Effector memory CD8-positive, alpha-beta T cell (primary cell): ENCODE data around the gene TYW1.
"Not testable (repeated sequence)": the region's sequence is repeated elsewhere in the genome, so short reads cannot be mapped to it uniquely, and the experiment has no call there.

Experiments
- ATAC-seq: fragments of 150-1000 bp; cut with Tn5 transposase; replicated peaks from 2 replicates; pipeline ENCODE4 v1.10.0; 2021; ENCODE audit warnings: mild to moderate bottlenecking, moderate library complexity
- DNase-seq, 3 experiments: peaks; one replicate each; pipeline ENCODE4 v3.0.0; 2021
- H3K27ac Mint-ChIP-seq, 2 donors: one replicate each; pipeline ENCODE4 v1.8.0; 2022; ENCODE audit warnings: mild to moderate bottlenecking in 2 of 2, mixed read lengths in 2 of 2, moderate library complexity in 2 of 2
- H3K27me3 Mint-ChIP-seq, 2 donors: one replicate each; pipeline ENCODE4 v1.8.0; 2022; ENCODE audit warnings: mixed read lengths in 2 of 2
- H3K36me3 Mint-ChIP-seq: one replicate; pipeline ENCODE4 v1.8.0; 2022; ENCODE audit warnings: mild to moderate bottlenecking, moderate library complexity, mixed read lengths; ENCODE audit not compliant: insufficient read depth
- H3K4me1 Mint-ChIP-seq, 2 donors: one replicate each; pipeline ENCODE4 v1.8.0; 2022; ENCODE audit warnings: low read depth in 2 of 2, mixed read lengths in 2 of 2
- H3K4me3 Mint-ChIP-seq, 2 donors: one replicate each; pipeline ENCODE4 v1.8.0; 2022; ENCODE audit warnings: mild to moderate bottlenecking in 2 of 2, mixed read lengths in 2 of 2, moderate library complexity in 2 of 2
- H3K9me3 Mint-ChIP-seq, 2 donors: one replicate each; pipeline ENCODE4 v1.8.0; 2022; ENCODE audit warnings: mixed read lengths in 2 of 2

TYW1 gene

DNA sequence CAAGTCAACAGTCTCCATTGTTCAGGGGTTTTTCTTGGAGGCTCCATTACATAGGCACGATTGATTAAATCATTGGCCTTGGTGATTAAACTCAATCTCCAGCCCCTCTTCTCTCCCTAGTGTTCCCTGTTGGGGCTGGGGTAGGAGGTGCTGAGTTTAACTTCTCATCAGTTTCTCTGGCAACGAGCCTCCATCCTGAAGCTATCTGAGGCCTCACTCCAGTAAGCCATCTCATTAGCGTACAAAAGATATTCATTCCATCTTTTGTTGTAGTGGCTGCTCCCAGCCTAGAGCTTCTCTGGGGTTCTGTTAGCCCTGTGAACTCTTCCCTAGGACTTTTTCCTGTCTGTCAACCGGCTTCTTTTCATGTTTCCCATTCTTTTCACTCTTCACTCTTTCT lies 11.6 kb downstream of the TYW1 start:
- H3K9me3 Mint-ChIP-seq, result no peaks in the 10 kb centered on the region
- H3K27me3 Mint-ChIP-seq, result no peaks in the 10 kb centered on the region
- H3K4me3 Mint-ChIP-seq, result no peak overlapping the region
- ATAC-seq (no peak), DNase-seq (no peak)
- no peak overlapping the region for H3K27ac Mint-ChIP-seq
- peaks cover 63% of the 10 kb centered on the region for H3K36me3 Mint-ChIP-seq
- peaks cover 0 to 4% of the 10 kb centered on the region in 2 donors for H3K4me1 Mint-ChIP-seq

DNA sequence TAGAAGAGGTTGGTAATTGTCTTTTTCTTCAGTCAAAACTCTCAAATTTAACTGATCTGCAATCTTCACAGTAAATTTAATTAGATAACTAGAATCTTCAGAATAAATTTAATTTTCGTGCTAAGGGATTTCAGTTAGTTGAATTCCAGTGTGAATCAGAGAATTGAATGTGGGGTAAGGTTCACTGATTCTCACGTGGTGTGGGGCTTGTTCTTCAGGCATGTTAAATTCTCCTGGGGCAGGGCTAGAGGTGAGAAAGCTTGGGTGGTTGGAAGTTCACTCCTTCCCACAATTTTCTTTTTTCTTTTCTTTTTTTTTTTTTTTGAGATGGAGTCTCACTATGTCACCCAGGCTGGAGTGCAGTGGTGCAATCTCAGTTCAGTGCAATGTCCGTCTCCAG lies 13.0 kb downstream of the TYW1 start:
- H3K9me3 Mint-ChIP-seq, DNase-seq, H3K4me3 Mint-ChIP-seq, H3K4me1 Mint-ChIP-seq, ATAC-seq, H3K27me3 Mint-ChIP-seq, H3K27ac Mint-ChIP-seq: not testable (repeated sequence)
- peaks cover 77% of the 10 kb centered on the region for H3K36me3 Mint-ChIP-seq

DNA sequence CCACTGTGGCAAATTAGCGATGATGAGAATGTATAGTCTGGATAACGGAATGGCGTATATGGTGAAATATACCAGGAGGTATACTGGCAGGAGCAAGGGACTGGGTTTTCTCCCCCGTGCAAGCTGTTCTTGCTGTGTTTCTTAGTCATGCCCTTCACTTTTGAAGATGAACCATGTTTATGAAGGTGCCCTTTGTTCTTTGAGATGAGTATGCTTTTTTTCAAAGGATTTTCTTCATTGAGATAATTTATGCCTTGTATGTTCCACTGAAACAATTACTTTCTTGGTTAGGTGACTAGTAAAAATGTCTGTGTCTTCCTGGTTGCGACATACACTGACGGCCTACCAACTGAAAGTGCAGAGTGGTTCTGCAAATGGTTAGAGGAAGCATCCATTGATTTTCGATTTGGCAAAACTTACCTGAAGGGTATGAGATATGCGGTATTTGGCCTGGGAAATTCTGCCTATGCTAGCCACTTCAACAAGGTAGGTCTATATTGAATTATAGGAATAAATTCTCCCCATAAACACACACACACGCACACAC lies 17.5 kb downstream of the TYW1 start:
- H3K4me3 Mint-ChIP-seq, ATAC-seq, H3K27ac Mint-ChIP-seq, H3K27me3 Mint-ChIP-seq, H3K9me3 Mint-ChIP-seq, DNase-seq, H3K4me1 Mint-ChIP-seq: not testable (repeated sequence)
- peaks cover 95% of the 10 kb centered on the region for H3K36me3 Mint-ChIP-seq

DNA sequence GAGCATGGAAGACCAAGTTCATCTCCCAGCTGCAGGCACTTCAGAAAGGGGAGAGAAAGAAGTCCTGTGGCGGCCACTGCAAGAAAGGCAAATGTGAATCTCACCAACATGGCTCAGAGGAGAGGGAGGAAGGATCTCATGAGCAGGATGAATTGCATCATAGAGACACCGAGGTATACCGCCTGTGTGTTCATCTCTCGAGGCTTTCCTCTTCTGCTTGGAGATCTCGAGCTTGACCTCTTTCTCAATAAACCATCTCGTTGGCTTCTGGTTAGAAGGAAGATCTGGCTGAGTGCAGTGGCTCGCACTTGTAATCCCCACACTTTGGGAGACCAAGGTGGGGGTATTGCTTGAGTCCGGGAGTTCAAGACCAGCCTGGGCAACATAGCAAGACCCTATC lies 21.3 kb downstream of the TYW1 start:
- H3K27ac Mint-ChIP-seq, H3K9me3 Mint-ChIP-seq, H3K4me1 Mint-ChIP-seq, H3K4me3 Mint-ChIP-seq, H3K27me3 Mint-ChIP-seq, ATAC-seq, DNase-seq: not testable (repeated sequence)
- H3K36me3 Mint-ChIP-seq, result peaks cover 95% of the 10 kb centered on the region

DNA sequence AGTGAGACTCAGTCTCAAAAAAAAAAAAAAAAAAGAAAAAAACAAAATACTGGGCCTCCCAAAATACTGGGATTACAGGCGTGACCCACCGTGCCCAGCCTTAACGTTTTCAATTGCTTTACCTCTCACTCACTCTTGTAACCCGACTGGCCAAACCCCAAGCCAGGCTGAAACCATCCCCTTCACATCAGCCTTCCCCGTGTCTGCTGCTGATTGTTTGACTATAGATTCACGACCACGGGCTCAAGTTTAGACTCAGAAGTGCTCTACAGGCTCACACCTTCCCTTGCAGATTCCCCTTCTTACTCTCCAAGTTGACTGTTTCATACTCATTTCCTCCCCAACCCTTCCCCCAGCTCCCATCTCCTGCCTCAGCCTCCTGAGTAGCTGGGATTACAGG lies 22.3 kb downstream of the TYW1 start:
- H3K4me1 Mint-ChIP-seq, result peaks cover 2 to 3% of the 10 kb centered on the region in 2 donors
- no peak overlapping the region for H3K4me3 Mint-ChIP-seq
- DNase-seq (no peak), ATAC-seq (no peak)
- H3K27me3 Mint-ChIP-seq, result no peaks in the 10 kb centered on the region
- peak overlapping the region in 1 of 2 donors; percentile 18 for H3K27ac Mint-ChIP-seq
- H3K36me3 Mint-ChIP-seq, result peaks cover 90% of the 10 kb centered on the region
- H3K9me3 Mint-ChIP-seq, result no peaks in the 10 kb centered on the region

DNA sequence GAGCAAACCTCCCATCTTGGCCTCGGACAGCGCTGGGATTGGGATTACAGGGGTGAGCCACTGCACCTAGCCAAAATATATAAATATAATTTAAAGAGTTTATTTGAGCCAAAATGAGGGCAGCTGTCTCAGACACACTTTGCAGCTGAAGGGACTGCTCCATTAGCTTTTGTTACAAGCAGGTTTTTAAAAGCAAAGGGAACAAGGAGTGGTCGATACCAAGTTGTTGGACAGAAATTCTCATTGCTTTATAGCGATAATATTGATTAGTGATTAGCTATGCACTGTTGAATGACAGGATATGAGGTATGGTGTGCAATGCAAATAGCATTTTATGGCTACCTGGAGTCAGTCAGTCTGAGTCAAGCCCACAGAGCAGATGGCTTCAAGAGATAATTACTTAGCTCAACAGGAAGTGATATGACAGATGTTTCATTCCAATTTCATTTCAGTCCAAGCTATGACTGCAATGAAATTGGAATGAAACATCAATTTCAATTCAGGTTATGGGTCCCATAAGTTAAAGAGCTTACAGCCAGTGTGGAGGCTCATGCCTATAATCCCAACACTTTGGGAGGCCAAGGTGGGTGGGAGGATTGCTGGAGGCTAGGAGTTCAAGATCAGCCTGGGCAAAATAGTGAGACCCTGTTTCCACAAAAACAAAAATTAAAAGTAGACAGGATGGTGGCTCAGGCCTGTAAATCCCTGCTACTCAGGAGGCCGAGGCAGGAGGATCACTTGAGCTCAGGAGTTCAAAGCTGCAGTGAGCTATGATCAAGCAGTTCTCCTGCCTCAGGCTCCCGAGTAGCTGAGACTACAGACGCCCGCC lies 23.1 kb downstream of the TYW1 start:
- peaks cover 2 to 3% of the 10 kb centered on the region in 2 donors for H3K4me1 Mint-ChIP-seq
- peak overlapping the region in 1 of 2 donors; percentile 18 for H3K27ac Mint-ChIP-seq
- H3K27me3 Mint-ChIP-seq, result no peaks in the 10 kb centered on the region
- peaks cover 85% of the 10 kb centered on the region for H3K36me3 Mint-ChIP-seq
- ATAC-seq, result no peak
- no peaks in the 10 kb centered on the region for H3K9me3 Mint-ChIP-seq
- no peak overlapping the region for H3K4me3 Mint-ChIP-seq
- DNase-seq, result no peak

DNA sequence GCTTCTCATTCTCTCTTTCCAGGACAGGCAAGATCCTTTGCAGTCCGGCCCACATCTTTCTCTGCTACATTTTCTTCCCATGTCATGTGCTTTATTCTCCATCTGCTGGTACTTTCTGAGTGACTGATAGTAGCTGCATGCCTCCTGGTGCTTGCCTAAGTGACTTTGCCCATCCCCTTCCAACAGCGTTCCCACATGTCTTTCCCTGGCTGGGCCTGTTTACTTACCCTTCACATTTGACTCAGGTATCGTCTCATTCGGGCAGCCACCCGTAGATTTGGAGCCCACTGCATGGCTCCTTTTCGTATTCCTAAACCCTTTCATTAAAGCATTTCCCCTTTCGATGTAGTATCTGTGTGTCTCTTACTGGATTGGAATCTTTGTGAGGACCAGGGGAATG lies 24.6 kb downstream of the TYW1 start:
- H3K36me3 Mint-ChIP-seq, result peaks cover 79% of the 10 kb centered on the region
- H3K9me3 Mint-ChIP-seq, result no peaks in the 10 kb centered on the region
- DNase-seq (no peak), ATAC-seq (no peak)
- no peak overlapping the region for H3K27ac Mint-ChIP-seq
- no peaks in the 10 kb centered on the region for H3K27me3 Mint-ChIP-seq
- peaks cover 2 to 3% of the 10 kb centered on the region in 2 donors for H3K4me1 Mint-ChIP-seq
- H3K4me3 Mint-ChIP-seq, result no peak overlapping the region

DNA sequence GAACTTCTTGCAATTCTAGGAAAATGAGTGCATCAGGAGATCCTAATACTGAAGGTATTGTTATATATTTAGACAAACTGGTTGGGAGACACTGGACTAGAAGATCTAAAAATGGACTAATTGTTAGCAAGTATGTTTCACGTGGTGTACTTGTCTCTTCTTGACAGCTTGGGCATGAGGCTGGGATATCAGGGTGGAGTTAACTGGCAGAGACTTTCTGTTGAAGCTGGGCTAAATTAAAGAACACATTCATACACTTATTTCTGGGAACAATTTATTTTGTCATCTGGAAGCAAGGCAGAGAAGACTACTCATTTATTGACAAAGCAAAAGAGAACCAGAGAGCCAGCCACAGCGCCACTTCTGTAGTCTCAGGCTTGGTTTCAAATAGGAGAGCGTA lies 25.9 kb downstream of the TYW1 start:
- Mint-ChIP-seq H3K4me1 (peaks cover 2 to 3% of the 10 kb centered on the region in 2 donors), H3K27ac (no peak overlapping the region), H3K9me3 (no peaks in the 10 kb centered on the region), H3K4me3 (no peak overlapping the region), H3K36me3 (peaks cover 79% of the 10 kb centered on the region), H3K27me3 (no peaks in the 10 kb centered on the region)
- ATAC-seq, result no peak
- DNase-seq, result no peak

DNA sequence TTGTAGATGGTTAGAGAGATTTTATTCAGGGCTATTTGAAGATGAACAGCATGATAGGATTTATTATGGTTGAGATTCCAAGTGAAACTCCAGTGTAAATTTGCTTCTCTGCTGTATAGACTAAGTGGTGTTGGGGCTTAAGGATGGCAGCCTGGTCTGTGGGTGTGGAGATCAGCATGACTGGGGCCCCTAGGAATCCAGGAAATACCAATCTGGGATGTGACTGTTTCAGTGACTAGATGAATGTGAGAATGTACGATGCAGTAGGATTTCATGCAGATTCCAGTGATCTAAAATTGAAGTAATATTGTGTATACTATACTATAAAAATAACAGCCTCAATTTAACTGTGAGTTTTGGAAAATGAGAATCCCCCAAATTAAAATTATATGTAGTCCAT lies 28.8 kb downstream of the TYW1 start:
- peak overlapping the region in 1 of 2 donors; percentile 31 for H3K27ac Mint-ChIP-seq
- H3K27me3 Mint-ChIP-seq, H3K4me1 Mint-ChIP-seq, DNase-seq, ATAC-seq, H3K9me3 Mint-ChIP-seq, H3K4me3 Mint-ChIP-seq: not testable (repeated sequence)
- H3K36me3 Mint-ChIP-seq, result peaks cover 68% of the 10 kb centered on the region

DNA sequence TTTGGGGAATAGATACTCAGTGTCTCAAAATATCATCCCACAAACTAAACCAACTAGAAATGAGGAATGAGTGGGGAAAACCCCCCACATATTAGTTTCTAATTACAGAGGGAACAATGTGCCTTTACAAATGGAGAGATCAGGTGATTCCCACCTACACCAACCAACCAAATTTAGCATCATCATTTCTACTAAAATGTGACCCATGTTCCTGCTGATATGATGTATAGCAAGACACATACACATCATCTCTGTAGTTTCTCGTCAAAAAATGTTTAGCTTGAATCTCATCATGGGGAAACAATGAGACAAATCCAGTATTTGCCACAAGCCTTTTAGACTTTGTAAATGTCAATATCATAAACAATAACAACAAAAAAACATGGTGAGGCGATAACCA lies 35.1 kb downstream of the TYW1 start:
- not testable (repeated sequence) for H3K27me3 Mint-ChIP-seq, H3K4me1 Mint-ChIP-seq, H3K4me3 Mint-ChIP-seq, H3K27ac Mint-ChIP-seq, DNase-seq, H3K9me3 Mint-ChIP-seq, ATAC-seq
- peaks cover 57% of the 10 kb centered on the region for H3K36me3 Mint-ChIP-seq

DNA sequence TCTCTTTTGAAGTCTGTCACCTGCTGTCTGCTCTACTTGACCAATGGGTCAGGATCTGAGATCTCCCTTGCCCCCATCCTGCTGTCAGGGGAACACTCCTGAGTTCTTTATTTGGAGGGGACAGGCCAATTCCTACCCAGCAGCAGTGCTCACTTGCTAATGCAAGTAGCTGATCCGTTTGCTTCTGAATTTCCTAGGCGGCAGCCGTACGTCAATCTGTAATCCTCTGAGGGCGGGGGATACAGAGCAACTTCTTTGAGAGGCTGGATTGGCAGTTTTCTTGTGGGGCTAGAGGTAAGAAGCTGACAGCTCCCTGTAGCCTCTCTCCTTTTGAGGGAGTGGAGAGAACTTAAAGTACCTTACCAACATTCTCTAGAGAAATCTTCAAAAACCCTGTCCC lies 36.6 kb downstream of the TYW1 start:
- H3K4me1 Mint-ChIP-seq, result no peaks in the 10 kb centered on the region
- no peaks in the 10 kb centered on the region for H3K9me3 Mint-ChIP-seq
- ATAC-seq (no peak), DNase-seq (no peak)
- peaks cover 45% of the 10 kb centered on the region for H3K36me3 Mint-ChIP-seq
- no peak overlapping the region for H3K27ac Mint-ChIP-seq
- no peaks in the 10 kb centered on the region for H3K27me3 Mint-ChIP-seq
- H3K4me3 Mint-ChIP-seq, result no peak overlapping the region

DNA sequence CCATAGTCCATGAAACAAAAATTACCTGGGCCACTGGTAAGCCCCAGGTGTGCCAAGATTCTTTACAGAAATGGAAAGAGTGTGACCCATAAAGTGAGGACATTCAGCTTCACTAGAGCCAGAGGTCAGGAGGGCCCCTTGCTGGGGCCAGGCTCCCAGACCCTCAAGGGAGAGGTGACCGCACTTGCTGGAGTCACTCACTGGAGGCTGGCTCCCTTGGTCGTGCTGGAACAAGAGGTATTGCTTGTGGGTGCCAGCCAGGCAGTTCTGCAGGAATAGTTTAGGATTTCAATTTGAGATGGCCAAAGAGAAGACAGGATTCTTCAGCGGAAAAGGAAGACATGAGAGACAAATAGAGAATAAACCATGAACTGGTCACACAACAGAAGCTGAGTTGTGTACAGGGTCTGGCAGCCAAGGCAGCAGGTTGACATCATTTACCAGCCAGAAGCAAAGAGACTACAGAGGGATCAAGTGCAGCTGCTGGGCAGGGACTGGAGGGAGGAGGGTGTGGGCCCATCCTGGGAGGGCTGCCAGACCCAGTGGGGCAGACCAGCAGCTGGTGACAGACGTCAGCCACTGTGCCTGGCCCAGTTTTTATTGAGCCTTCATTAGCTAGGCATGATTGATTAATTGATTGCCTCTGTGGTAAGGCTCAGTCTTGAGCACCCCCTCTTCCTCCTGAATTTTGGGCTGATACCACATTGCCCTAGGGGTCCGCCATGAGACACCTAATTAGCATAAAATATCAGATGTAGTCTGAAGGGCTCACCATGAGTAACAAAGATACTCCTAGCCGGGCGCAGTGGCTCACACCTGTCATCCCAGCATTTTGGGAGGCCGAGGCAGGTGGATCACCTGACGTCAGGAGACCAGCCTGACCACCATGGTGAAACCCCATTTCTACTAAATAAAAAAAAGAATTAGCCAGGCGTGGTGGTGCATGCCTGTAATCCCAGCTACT lies 40.1 kb downstream of the TYW1 start:
- peaks cover 31% of the 10 kb centered on the region for H3K36me3 Mint-ChIP-seq
- not testable (repeated sequence) for DNase-seq, H3K4me1 Mint-ChIP-seq, H3K27me3 Mint-ChIP-seq, H3K4me3 Mint-ChIP-seq, ATAC-seq, H3K9me3 Mint-ChIP-seq
- H3K27ac Mint-ChIP-seq, result peak overlapping the region in 1 of 2 donors; percentile 29

DNA sequence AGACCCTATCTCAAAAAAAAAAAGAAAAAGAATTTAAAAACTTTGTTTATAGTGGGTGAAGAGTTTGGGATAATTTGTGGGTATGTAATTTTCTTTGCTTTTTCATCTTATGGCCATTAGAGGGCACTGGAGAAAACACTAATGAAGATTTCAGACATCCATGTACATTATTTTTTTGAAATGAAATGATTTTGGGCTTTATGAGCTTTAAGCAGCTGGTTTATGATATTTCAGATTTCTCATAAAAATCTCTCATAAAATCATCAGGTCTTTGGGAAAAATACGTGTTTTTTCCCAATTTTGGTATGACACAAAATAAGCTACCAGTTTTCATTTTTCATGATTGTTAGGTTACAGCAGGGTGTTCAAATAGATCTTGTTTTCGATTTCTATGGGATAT lies 44.2 kb downstream of the TYW1 start:
- DNase-seq, result not testable (repeated sequence)

More for the DNA sequence above, 44.2 kb downstream of the TYW1 start:
- ATAC-seq, H3K4me3 Mint-ChIP-seq, H3K27me3 Mint-ChIP-seq, H3K36me3 Mint-ChIP-seq, H3K9me3 Mint-ChIP-seq, H3K27ac Mint-ChIP-seq: not testable (repeated sequence)
- peaks cover 6 to 11% of the 10 kb centered on the region in 2 donors for H3K4me1 Mint-ChIP-seq
